ENCODE results near the gene NDFIP2. TPM values are rescaled to one million over a fixed set of nuclear protein-coding genes. Genes with fewer than 3 reads are reported as not detected.

NDFIP2 gene
- total RNA-seq, 8 experiments from 2014 or later, result 19.0 to 54.9 (median 27.1) TPM

GRCh38 chr13:79486433-79487188 lies 5.7 kb downstream of the NDFIP2 start:
- ATAC-seq (replicated peaks in 6 of 8), result no peak
- H3K4me1 ChIP-seq (replicated peaks in 1 of 2), result peaks cover 6 to 19% of the 10 kb centered on the region in 2 donors
- 50 to 100% (median 93%) methylated on average over 1 to 6 of the region's 6 CpGs; no CpG with 5 or more reads in 2 of the 10 experiments for WGBS, 10 experiments
- H3K4me3 ChIP-seq, result no peak overlapping the region
- in situ Hi-C loops (cut with MboI; ENCODE audit: low pct_unique_long_range_greater_than_20kb in 2 of 9, low sequenced_read_pairs in 9 of 9, unreplicated experiment in 9 of 9), result no loop called here
- H3K27ac ChIP-seq, result no peak overlapping the region

GRCh38 chr13:79490326-79490725 lies 9.4 kb downstream of the NDFIP2 start:
- 80 to 100% (median 94%) methylated on average over 1 of the region's 1 CpG; no CpG with 5 or more reads in 6 of the 10 experiments for WGBS, 10 experiments
- in situ Hi-C loops (cut with MboI; ENCODE audit: low pct_unique_long_range_greater_than_20kb in 2 of 9, low sequenced_read_pairs in 9 of 9, unreplicated experiment in 9 of 9), result no loop called here
- no peak overlapping the region for H3K4me3 ChIP-seq
- H3K27ac ChIP-seq, result no peak overlapping the region
- peaks cover under 1 to 3% of the 10 kb centered on the region in 2 donors for H3K4me1 ChIP-seq (replicated peaks in 1 of 2)
- no peak for ATAC-seq (replicated peaks in 6 of 8)

GRCh38 chr13:79490824-79491223 lies 9.9 kb downstream of the NDFIP2 start:
- Histone ChIP-seq H3K27ac (no peak overlapping the region), H3K4me3 (no peak overlapping the region), H3K4me1 (replicated peaks in 1 of 2) (no peaks in the 10 kb centered on the region)
- in situ Hi-C loops (cut with MboI; ENCODE audit: low pct_unique_long_range_greater_than_20kb in 2 of 9, low sequenced_read_pairs in 9 of 9, unreplicated experiment in 9 of 9), result no loop called here
- WGBS, 10 experiments, result 91 to 100% (median 100%) methylated on average over 1 of the region's 1 CpG; no CpG with 5 or more reads in 3 of the 10 experiments
- ATAC-seq (replicated peaks in 6 of 8), result no peak

GRCh38 chr13:79491715-79492114 lies 10.8 kb downstream of the NDFIP2 start:
- ATAC-seq (replicated peaks in 6 of 8), result peak in 3 of 8 experiments; percentile 86 to 87 (median 86)
- in situ Hi-C loops (cut with MboI; ENCODE audit: low pct_unique_long_range_greater_than_20kb in 2 of 9, low sequenced_read_pairs in 9 of 9, unreplicated experiment in 9 of 9), result no loop called here
- Histone ChIP-seq H3K4me3 (no peak overlapping the region), H3K27ac (no peak overlapping the region), H3K4me1 (replicated peaks in 1 of 2) (no peaks in the 10 kb centered on the region)
- 0 to 100% (median 82%) methylated on average over 1 to 4 of the region's 4 CpGs for WGBS, 10 experiments

- ATAC-seq (replicated peaks in 6 of 8), result peak in 3 of 8 experiments; percentile 34 to 63 (median 47)
- Histone ChIP-seq H3K4me1 (replicated peaks in 1 of 2) (no peaks in the 10 kb centered on the region), H3K4me3 (no peak overlapping the region), H3K27ac (no peak overlapping the region)
- WGBS, 10 experiments, result 17 to 100% (median 81%) methylated on average over 1 to 5 of the region's 5 CpGs
- in situ Hi-C loops (cut with MboI; ENCODE audit: low pct_unique_long_range_greater_than_20kb in 2 of 9, low sequenced_read_pairs in 9 of 9, unreplicated experiment in 9 of 9), result no loop called here
Observed at GRCh38 chr13:79492313-79492798, 11.4 kb downstream of the NDFIP2 start.

- H3K27ac ChIP-seq, result no peak overlapping the region
- no peak overlapping the region for H3K4me3 ChIP-seq
- in situ Hi-C loops (cut with MboI; ENCODE audit: low pct_unique_long_range_greater_than_20kb in 2 of 9, low sequenced_read_pairs in 9 of 9, unreplicated experiment in 9 of 9), result no loop called here
- no peak for ATAC-seq (replicated peaks in 6 of 8)
- WGBS, 10 experiments, result 89 to 100% (median 98%) methylated on average over 1 to 2 of the region's 2 CpGs
- no peaks in the 10 kb centered on the region for H3K4me1 ChIP-seq (replicated peaks in 1 of 2)
Observed at GRCh38 chr13:79492918-79493594, 12.1 kb downstream of the NDFIP2 start.

DNA sequence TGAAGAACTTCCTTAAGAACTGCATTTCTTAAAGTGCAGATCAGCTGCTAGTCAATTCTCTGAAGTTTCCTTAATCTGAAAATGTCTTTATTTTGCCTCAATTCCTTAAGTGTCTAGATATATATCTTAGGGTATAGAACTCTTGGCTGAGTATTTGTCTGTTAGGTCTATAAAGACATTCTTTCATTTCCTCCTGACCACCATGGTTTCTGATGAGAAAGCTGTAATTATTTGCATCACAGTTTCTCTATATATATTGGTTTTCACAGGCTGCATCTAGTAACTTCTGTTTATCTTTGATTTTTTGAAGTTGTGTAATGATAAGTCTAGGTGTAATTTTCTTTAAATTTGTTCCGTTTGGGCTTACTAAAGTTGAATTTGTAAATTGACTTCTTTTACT lies 15.2 kb downstream of the NDFIP2 start:
- no peak overlapping the region for H3K27ac ChIP-seq
- H3K4me1 ChIP-seq (replicated peaks in 1 of 2), result no peaks in the 10 kb centered on the region
- in situ Hi-C loops (cut with MboI; ENCODE audit: low pct_unique_long_range_greater_than_20kb in 2 of 9, low sequenced_read_pairs in 9 of 9, unreplicated experiment in 9 of 9), result no loop called here
- WGBS, 10 experiments, result 71 to 100% (median 88%) methylated on average over 1 of the region's 1 CpG; no CpG with 5 or more reads in 3 of the 10 experiments
- no peak overlapping the region for H3K4me3 ChIP-seq
- ATAC-seq (replicated peaks in 6 of 8), result no peak

DNA sequence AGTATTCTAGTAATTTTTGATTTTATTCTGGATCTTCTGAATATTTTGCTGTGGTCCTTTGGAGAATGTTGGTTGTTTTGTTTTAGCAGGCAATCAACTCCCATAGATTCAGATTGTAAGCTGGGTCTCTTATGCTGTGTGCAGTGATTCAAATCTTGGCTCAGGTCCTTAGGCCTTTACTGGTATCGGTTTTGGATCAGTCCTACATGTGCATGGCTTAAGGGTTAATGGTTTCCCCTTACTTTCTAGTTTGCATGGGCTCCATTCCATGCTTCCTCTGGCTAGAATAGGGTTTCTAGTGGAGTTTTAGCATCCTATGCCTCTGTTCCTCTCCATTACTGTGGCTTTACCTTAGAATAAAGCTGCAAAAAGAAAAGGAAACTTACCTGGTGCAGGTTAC lies 16.1 kb downstream of the NDFIP2 start:
- in situ Hi-C loops (cut with MboI; ENCODE audit: low pct_unique_long_range_greater_than_20kb in 2 of 9, low sequenced_read_pairs in 9 of 9, unreplicated experiment in 9 of 9), result no loop called here
- no peaks in the 10 kb centered on the region for H3K4me1 ChIP-seq (replicated peaks in 1 of 2)
- WGBS, 10 experiments, result 0 to 100% (median 80%) methylated on average over 1 of the region's 1 CpG; no CpG with 5 or more reads in 3 of the 10 experiments
- H3K4me3 ChIP-seq, result no peak overlapping the region
- H3K27ac ChIP-seq, result no peak overlapping the region
- peak in 3 of 8 experiments; percentile 53 to 74 (median 60) for ATAC-seq (replicated peaks in 6 of 8)

DNA sequence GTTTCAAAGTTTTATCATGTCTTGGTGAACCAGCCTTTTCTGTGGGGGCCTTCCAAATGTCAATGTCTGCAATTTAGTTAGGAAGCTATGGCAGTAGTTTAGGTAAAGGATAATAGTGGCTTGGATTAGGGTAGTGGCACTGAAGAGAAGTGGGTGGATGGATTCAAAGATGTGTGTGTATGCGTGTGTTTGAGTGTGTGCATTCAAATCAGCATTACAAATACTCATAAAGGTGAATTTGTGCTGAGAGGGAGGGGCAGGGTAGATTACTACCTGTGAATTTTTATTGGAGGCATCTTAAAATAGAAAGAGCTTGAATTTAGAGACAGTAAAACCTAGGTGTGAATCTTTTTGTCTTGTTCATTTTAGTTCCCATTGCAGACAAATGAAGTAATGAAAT lies 16.9 kb downstream of the NDFIP2 start:
- Histone ChIP-seq H3K4me3 (no peak overlapping the region), H3K27ac (no peak overlapping the region), H3K4me1 (replicated peaks in 1 of 2) (no peaks in the 10 kb centered on the region)
- in situ Hi-C loops (cut with MboI; ENCODE audit: low pct_unique_long_range_greater_than_20kb in 2 of 9, low sequenced_read_pairs in 9 of 9, unreplicated experiment in 9 of 9), result no loop called here
- 20 to 86% methylated on average over 1 of the region's 1 CpG; no CpG with 5 or more reads in 8 of the 10 experiments for WGBS, 10 experiments
- ATAC-seq (replicated peaks in 6 of 8), result no peak

- Histone ChIP-seq H3K27ac (no peak overlapping the region), H3K4me3 (no peak overlapping the region), H3K4me1 (replicated peaks in 1 of 2) (no peaks in the 10 kb centered on the region)
- in situ Hi-C loops (cut with MboI; ENCODE audit: low pct_unique_long_range_greater_than_20kb in 2 of 9, low sequenced_read_pairs in 9 of 9, unreplicated experiment in 9 of 9), result no loop called here
- no peak for ATAC-seq (replicated peaks in 6 of 8)
- WGBS, 10 experiments, result 85 to 100% (median 97%) methylated on average over 1 to 4 of the region's 4 CpGs; no CpG with 5 or more reads in 1 of the 10 experiments
Observed at GRCh38 chr13:79500829-79501228, 19.9 kb downstream of the NDFIP2 start.

DNA sequence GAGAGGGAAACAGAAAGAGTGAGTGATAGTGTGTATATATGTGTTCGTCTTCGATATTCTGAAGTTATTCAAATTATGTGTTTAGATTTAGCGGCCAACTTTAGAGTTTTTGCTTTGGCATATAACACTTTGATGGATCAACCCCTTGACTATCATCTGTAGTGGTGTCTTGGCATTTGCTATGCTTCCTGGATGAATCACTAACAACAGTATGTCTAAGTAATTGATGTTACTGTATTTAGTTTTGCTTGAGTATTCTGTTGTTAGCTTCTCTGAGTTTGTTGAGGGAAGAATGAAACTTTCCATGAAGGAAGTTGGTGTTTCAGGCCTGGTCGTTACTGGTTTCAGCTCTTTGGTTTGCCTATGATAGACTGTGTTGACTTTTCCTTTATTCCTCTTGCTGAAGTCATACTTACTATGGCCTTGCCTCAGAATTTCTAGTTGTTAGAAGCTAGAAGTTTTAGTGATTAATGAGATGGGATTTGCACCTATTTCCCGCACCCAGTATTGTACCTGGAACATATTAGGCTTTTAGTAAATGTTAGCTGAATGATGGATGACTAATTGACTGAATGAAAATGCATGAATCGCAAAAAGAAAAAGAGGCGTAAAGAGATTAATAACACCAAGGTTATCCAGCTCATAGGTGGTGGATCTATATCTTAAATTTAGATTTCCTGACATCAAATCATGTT lies 20.7 kb downstream of the NDFIP2 start:
- in situ Hi-C loops (cut with MboI; ENCODE audit: low pct_unique_long_range_greater_than_20kb in 2 of 9, low sequenced_read_pairs in 9 of 9, unreplicated experiment in 9 of 9), result no loop called here
- ATAC-seq (replicated peaks in 6 of 8), result no peak
- Histone ChIP-seq H3K4me3 (no peak overlapping the region), H3K4me1 (replicated peaks in 1 of 2) (no peaks in the 10 kb centered on the region), H3K27ac (no peak overlapping the region)
- 86 to 100% (median 98%) methylated on average over 1 to 7 of the region's 7 CpGs; no CpG with 5 or more reads in 2 of the 10 experiments for WGBS, 10 experiments

DNA sequence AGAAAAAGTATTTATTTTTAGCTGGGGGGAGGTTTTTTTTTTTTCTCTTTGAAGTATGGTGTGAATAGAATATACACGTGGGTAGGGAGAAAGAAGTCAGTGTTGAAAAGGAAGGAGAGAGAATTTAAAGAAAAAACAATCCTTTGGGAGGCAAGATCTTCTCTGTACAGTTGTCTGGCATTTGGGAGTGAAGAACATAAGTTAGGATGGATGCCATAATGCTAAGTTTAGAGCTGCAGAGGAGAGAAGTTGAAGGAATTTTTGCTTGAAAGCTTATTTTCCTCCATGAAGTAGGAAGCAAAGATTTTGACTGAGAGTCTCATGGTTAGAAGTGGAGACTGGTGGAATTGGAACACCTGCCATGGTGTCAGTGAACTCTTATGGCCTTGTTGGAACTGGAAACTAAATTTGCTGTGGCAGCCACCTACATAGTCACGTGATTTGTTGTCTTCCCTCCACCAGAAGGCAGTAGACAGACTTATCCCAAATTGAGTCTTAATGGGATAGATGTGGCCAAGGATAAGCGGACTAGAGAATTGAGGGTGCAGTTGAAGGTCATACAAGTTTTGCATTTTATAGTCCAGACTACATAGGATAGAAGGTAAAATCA lies 22.0 kb downstream of the NDFIP2 start:
- Histone ChIP-seq H3K27ac (no peak overlapping the region), H3K4me1 (replicated peaks in 1 of 2) (no peaks in the 10 kb centered on the region), H3K4me3 (no peak overlapping the region)
- ATAC-seq (replicated peaks in 6 of 8), result no peak
- 62 to 100% (median 93%) methylated on average over 1 to 3 of the region's 3 CpGs for WGBS, 10 experiments
- in situ Hi-C loops (cut with MboI; ENCODE audit: low pct_unique_long_range_greater_than_20kb in 2 of 9, low sequenced_read_pairs in 9 of 9, unreplicated experiment in 9 of 9), result no loop called here

Data from motor neuron (in vitro differentiated cells).